HepG2 (cell line): ENCODE results near the gene ATG16L2. TPM values are rescaled to one million over a fixed set of nuclear protein-coding genes. Genes with fewer than 3 reads are reported as not detected.

Experiments
- ATF7 ChIP-seq, 2 experiments: fragments of 450-650 bp in 1 of 2; sonication (generic) in 1 of 2; formaldehyde crosslinking in 1 of 2; IDR thresholded peaks; 2 replicates each; pipeline versions ENCODE4 v1.4.0 to v1.6.1; 2016 to 2020; ENCODE audit warnings: antibody characterized with exemption in 1 of 2, mild to moderate bottlenecking in 1 of 2, missing genetic modification reagents in 1 of 2
- BRCA1 ChIP-seq: sonication (generic); formaldehyde crosslinking; IDR thresholded peaks from 2 replicates; pipeline ENCODE4 v1.4.0; 2020; ENCODE audit warnings: missing genetic modification reagents
- FOXC1 ChIP-seq: sonication (generic); formaldehyde crosslinking; IDR thresholded peaks from 2 replicates; pipeline ENCODE4 v1.8.0; 2022; ENCODE audit warnings: mild to moderate bottlenecking, missing genetic modification reagents, borderline replicate concordance
- HES4 ChIP-seq: sonication (generic); formaldehyde crosslinking; IDR thresholded peaks from 2 replicates; pipeline ENCODE4 v1.9.0; 2021; ENCODE audit warnings: mild to moderate bottlenecking, missing genetic modification reagents, borderline replicate concordance
- HNRNPH1 ChIP-seq: fragments of 200-400 bp; formaldehyde crosslinking; optimal IDR thresholded peaks from 2 replicates; pipeline ENCODE3; 2017; ENCODE audit warnings: mild to moderate bottlenecking, low read depth, low read length
- IRF2 ChIP-seq: IDR thresholded peaks from 2 replicates; pipeline ENCODE4 v1.6.1; 2018; ENCODE audit warnings: missing genetic modification reagents, missing compliant biosample characterization
- KDM4B ChIP-seq: sonication (generic); formaldehyde crosslinking; IDR thresholded peaks from 2 replicates; pipeline ENCODE4 v1.4.0; 2020; ENCODE audit warnings: missing genetic modification reagents
- NBN ChIP-seq: fragments of 450-650 bp; conservative IDR thresholded peaks from 2 replicates; pipeline ENCODE4 v1.6.1; 2017
- NFIC ChIP-seq: IDR thresholded peaks from 2 replicates; pipeline ENCODE4 v1.6.1; 2012; ENCODE audit warnings: mild to moderate bottlenecking, low read length, inconsistent platforms
- PAF1 ChIP-seq: IDR thresholded peaks from 2 replicates; pipeline ENCODE4 v1.6.1; 2016; ENCODE audit warnings: missing genetic modification reagents, missing compliant biosample characterization
- PPARG ChIP-seq: conservative IDR thresholded peaks from 2 replicates; pipeline ENCODE4 v1.6.1; 2016; ENCODE audit warnings: missing biosample characterization, missing genetic modification reagents
- REL ChIP-seq: sonication (generic); formaldehyde crosslinking; conservative IDR thresholded peaks from 2 replicates; pipeline ENCODE4 v1.8.0; 2022; ENCODE audit warnings: mild to moderate bottlenecking, missing genetic modification reagents, moderate library complexity
- RNF219 ChIP-seq: sonication (generic); formaldehyde crosslinking; IDR thresholded peaks from 2 replicates; pipeline ENCODE4 v1.5.0; 2020; ENCODE audit warnings: mild to moderate bottlenecking, missing genetic modification reagents
- RORA ChIP-seq: sonication (generic); formaldehyde crosslinking; IDR thresholded peaks from 2 replicates; pipeline ENCODE4 v1.5.0; 2020; ENCODE audit warnings: mild to moderate bottlenecking, missing genetic modification reagents, moderate library complexity
- SNAPC2 ChIP-seq: sonication (generic); formaldehyde crosslinking; IDR thresholded peaks from 2 replicates; pipeline ENCODE4 v1.8.1; 2022; ENCODE audit warnings: mild to moderate bottlenecking, missing genetic modification reagents
- ZBTB38 ChIP-seq: sonication (generic); formaldehyde crosslinking; IDR thresholded peaks from 2 replicates; pipeline ENCODE4 v1.5.1; 2020; ENCODE audit warnings: mild to moderate bottlenecking, missing genetic modification reagents
- ZFP36L2 ChIP-seq: sonication (generic); formaldehyde crosslinking; IDR thresholded peaks from 2 replicates; pipeline ENCODE4 v1.4.0; 2020; ENCODE audit warnings: missing genetic modification reagents
- ZMAT5 ChIP-seq: sonication (generic); formaldehyde crosslinking; IDR thresholded peaks from 2 replicates; pipeline ENCODE4 v1.5.0; 2020; ENCODE audit warnings: mild to moderate bottlenecking, low read depth, missing genetic modification reagents, borderline replicate concordance
- ZNF20 ChIP-seq: sonication (generic); formaldehyde crosslinking; IDR thresholded peaks from 2 replicates; pipeline ENCODE4 v1.4.0; 2020; ENCODE audit warnings: mild to moderate bottlenecking, moderate library complexity, missing genetic modification reagents
- ZNF235 ChIP-seq: sonication (generic); formaldehyde crosslinking; IDR thresholded peaks from 2 replicates; pipeline ENCODE4 v1.8.1; 2023; ENCODE audit warnings: mild to moderate bottlenecking, missing genetic modification reagents, borderline replicate concordance
- ZNF333 ChIP-seq: sonication (generic); formaldehyde crosslinking; IDR thresholded peaks from 2 replicates; pipeline ENCODE4 v1.4.0; 2020; ENCODE audit warnings: mild to moderate bottlenecking, missing genetic modification reagents, borderline replicate concordance
- ZNF335 ChIP-seq: sonication (generic); formaldehyde crosslinking; IDR thresholded peaks from 2 replicates; pipeline ENCODE4 v1.4.0; 2020; ENCODE audit warnings: missing genetic modification reagents
- ZNF441 ChIP-seq: sonication (generic); formaldehyde crosslinking; IDR thresholded peaks from 2 replicates; pipeline ENCODE4 v1.7.0; 2021; ENCODE audit warnings: missing genetic modification reagents, borderline replicate concordance
- ZNF780A ChIP-seq: sonication (generic); formaldehyde crosslinking; IDR thresholded peaks from 2 replicates; pipeline ENCODE4 v1.8.0; 2022; ENCODE audit warnings: mild to moderate bottlenecking, missing genetic modification reagents, moderate library complexity
- ZZZ3 ChIP-seq: sonication (generic); formaldehyde crosslinking; IDR thresholded peaks from 2 replicates; pipeline ENCODE4 v1.4.0; 2020; ENCODE audit warnings: missing genetic modification reagents, mild to moderate bottlenecking, borderline replicate concordance
- polyA plus RNA-seq, 8 experiments: library from polyadenylated mRNA; depleted of rRNA in 3 of 8; stranded (reverse) in 7 of 8; unstranded in 1 of 8; fragments of >200 nt; fragmentation: Illumina TruSeq in 4 of 8; extraction: Trizol in 4 of 8; gene quantifications; 2 replicates each; pipeline versions ENCODE4 v1.2.1 to v1.2.3, GENCODE V29; 2011 to 2016; ENCODE audit warnings: low read depth in 4 of 8, missing spikeins in 1 of 8, mixed read lengths in 1 of 8; ENCODE audit not compliant: insufficient read depth in 1 of 8
- total RNA-seq, 5 experiments: library from RNA; depleted of rRNA; stranded (reverse); fragments of >200 nt; fragmentation: Illumina TruSeq; extraction: Trizol; gene quantifications; 2 replicates each; pipeline ENCODE4 v1.2.3, GENCODE V29; 2016; ENCODE audit warnings: low read depth in 1 of 5
- TF ChIP-seq, protein P1 (sequence below): sonication (generic); formaldehyde crosslinking; IDR thresholded peaks from 2 replicates; pipeline ENCODE4 v1.8.0; 2023; ENCODE audit warnings: mild to moderate bottlenecking, missing genetic modification reagents
- TF ChIP-seq, protein P2 (sequence below): IDR thresholded peaks from 2 replicates; pipeline ENCODE4 v1.6.1; 2016; ENCODE audit warnings: low read depth, control low read depth

ATG16L2 gene
- total and polyA plus RNA-seq, 2 of the 13 experiments (the other 11 are each of a cell fraction or from before 2014, with no cell fraction given) = 6.2 to 14.8 TPM

DNA sequence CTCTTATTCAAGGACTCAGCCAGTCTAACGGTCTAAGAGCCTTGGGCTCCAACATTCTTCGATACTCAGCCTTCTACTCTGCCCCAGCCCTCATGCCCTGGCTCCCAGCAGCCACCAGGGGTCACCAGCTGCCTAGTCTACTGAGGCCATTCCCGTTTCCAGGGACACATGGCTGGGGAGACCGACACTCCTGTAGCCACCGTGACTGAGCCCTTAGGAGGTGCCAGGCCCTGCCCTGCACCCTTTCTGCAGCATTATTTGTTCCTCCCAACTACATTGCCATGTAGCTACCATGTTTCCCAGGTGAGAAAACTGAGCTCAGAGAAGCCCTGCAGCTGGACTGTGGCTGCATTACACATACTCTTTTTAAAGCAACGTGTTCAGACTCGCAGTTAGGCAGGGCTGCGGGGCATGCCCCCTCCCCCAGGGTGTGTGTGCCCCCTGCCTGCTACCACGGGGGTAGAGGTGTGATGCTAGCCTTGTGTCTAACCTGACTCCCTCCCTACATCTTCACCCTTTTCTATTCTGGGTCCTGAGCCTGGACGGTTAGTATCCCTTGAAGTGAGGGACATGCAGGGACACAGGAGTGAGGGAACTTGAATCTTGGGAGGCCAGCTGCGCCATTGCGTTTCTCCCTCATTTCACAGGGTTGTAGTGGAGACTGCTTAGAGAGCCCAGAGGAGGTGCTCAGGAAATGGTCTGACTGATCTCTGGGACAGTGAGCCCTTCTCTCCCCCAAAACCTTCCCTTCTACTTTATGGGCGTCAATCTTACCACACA is 17.5 kb downstream of the ATG16L2 start (continued):
- TF ChIP-seq ZMAT5 (CRISPR knock-in tag) = no peak
- no peak for TF ChIP-seq RNF219 (CRISPR knock-in tag)
- TF ChIP-seq ZNF441 (CRISPR knock-in tag) = no peak
- TF ChIP-seq BRCA1 (CRISPR knock-in tag) = no peak
- 0 out of 2 replicates have a peak, but pooled peaks have one; percentile 14 for TF ChIP-seq ZNF335 (CRISPR knock-in tag)
- TF ChIP-seq NFIC = no peak
- TF ChIP-seq REL (CRISPR knock-in tag) = no peak
- TF ChIP-seq HES4 (CRISPR knock-in tag) = 0 out of 2 replicates have a peak, but pooled peaks have one; percentile 36
- TF ChIP-seq RORA (CRISPR knock-in tag) = no peak
- TF ChIP-seq ATF7 (IDR thresholded peaks at IDR 0.05) = no peak
- no peak for TF ChIP-seq ATF7 (CRISPR knock-in tag; IDR thresholded peaks at IDR 0.05)
- TF ChIP-seq ZNF333 (CRISPR knock-in tag) = no peak
- TF ChIP-seq SNAPC2 (CRISPR knock-in tag) = no peak
- 0 out of 2 replicates have a peak, but pooled peaks have one; percentile 53 for TF ChIP-seq KDM4B (CRISPR knock-in tag)
- TF ChIP-seq ZBTB38 = no peak
- no peak for TF ChIP-seq FOXC1 (CRISPR knock-in tag)
- no peak for TF ChIP-seq HNRNPH1
- no peak for TF ChIP-seq NBN
- TF ChIP-seq ZNF20 = no peak
- no peak for TF ChIP-seq ZFP36L2 (CRISPR knock-in tag)
- TF ChIP-seq ZNF780A (CRISPR knock-in tag) = no peak
- no peak for TF ChIP-seq PPARG
- no peak for TF ChIP-seq ZNF235 (CRISPR knock-in tag)
- TF ChIP-seq ZZZ3 = no peak
- TF ChIP-seq, protein P1, sequence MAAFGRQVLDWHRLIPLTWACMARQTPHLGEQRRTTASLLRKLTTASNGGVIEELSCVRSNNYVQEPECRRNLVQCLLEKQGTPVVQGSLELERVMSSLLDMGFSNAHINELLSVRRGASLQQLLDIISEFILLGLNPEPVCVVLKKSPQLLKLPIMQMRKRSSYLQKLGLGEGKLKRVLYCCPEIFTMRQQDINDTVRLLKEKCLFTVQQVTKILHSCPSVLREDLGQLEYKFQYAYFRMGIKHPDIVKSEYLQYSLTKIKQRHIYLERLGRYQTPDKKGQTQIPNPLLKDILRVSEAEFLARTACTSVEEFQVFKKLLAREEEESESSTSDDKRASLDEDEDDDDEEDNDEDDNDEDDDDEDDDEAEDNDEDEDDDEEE = 0 out of 2 replicates have a peak, but pooled peaks have one; percentile 41
- TF ChIP-seq IRF2 (CRISPR knock-in tag) = peak; percentile 37; the same call in 1 of the 2 replicates
- TF ChIP-seq, protein P2, sequence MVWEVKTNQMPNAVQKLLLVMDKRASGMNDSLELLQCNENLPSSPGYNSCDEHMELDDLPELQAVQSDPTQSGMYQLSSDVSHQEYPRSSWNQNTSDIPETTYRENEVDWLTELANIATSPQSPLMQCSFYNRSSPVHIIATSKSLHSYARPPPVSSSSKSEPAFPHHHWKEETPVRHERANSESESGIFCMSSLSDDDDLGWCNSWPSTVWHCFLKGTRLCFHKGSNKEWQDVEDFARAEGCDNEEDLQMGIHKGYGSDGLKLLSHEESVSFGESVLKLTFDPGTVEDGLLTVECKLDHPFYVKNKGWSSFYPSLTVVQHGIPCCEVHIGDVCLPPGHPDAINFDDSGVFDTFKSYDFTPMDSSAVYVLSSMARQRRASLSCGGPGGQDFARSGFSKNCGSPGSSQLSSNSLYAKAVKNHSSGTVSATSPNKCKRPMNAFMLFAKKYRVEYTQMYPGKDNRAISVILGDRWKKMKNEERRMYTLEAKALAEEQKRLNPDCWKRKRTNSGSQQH (CRISPR knock-in tag) = no peak
- TF ChIP-seq PAF1 = no peak
